ENCODE results near the gene TLK2.
A peak's percentile ranks its signal among the peaks of the same experiment; 100 is the strongest.
"Not testable (repeated sequence)": the region's sequence is repeated elsewhere in the genome, so short reads cannot be mapped to it uniquely, and the experiment has no call there.

Gene TLK2

GRCh38 chr17:62490990-62491389 lies 12.4 kb downstream of the TLK2 start:
- not testable (repeated sequence) for DNase-seq

- not testable (repeated sequence) for DNase-seq
Observed at GRCh38 chr17:62493049-62493655, 14.5 kb downstream of the TLK2 start.

DNA sequence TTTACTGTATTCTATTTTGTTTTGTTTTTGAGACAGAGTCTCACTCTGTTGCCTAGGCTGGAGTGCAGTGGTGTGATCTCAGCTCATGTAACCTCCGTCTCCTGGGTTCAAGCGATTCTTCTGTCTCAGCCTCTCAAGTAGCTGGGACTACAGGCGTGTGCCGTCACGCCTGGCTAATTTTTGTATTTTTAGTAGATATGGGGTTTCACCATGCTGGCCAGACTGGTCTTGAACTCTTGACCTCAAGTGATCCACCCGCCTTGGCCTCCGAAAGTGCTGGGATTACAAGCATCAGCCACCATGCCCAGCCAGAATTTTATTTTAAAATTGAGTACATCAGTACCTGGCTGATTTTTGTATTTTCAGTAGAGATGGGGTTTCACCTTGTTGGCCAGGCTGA lies 15.4 kb downstream of the TLK2 start:
- not testable (repeated sequence) for DNase-seq

- DNase-seq = not testable (repeated sequence)
Observed at GRCh38 chr17:62496344-62496743, 17.7 kb downstream of the TLK2 start.

GRCh38 chr17:62498796-62499195 lies 20.2 kb downstream of the TLK2 start:
- DNase-seq = not testable (repeated sequence)

GRCh38 chr17:62500463-62500862 lies 21.8 kb downstream of the TLK2 start:
- DNase-seq = not testable (repeated sequence)

- not testable (repeated sequence) for DNase-seq
Observed at GRCh38 chr17:62504857-62505256, 26.2 kb downstream of the TLK2 start.

GRCh38 chr17:62507191-62507836 lies 28.7 kb downstream of the TLK2 start:
- DNase-seq = not testable (repeated sequence)

- not testable (repeated sequence) for DNase-seq
Observed at GRCh38 chr17:62510247-62510819, 31.7 kb downstream of the TLK2 start.

- DNase-seq = not testable (repeated sequence)
Observed at GRCh38 chr17:62511014-62511413, 32.4 kb downstream of the TLK2 start.

GRCh38 chr17:62516376-62516775 lies 37.8 kb downstream of the TLK2 start:
- not testable (repeated sequence) for DNase-seq

- not testable (repeated sequence) for DNase-seq
Observed at GRCh38 chr17:62521295-62521694, 42.7 kb downstream of the TLK2 start.

GRCh38 chr17:62524077-62524476 lies 45.5 kb downstream of the TLK2 start:
- DNase-seq = not testable (repeated sequence)

GRCh38 chr17:62525317-62525716 lies 46.7 kb downstream of the TLK2 start:
- peak; percentile 45 for DNase-seq

DNA sequence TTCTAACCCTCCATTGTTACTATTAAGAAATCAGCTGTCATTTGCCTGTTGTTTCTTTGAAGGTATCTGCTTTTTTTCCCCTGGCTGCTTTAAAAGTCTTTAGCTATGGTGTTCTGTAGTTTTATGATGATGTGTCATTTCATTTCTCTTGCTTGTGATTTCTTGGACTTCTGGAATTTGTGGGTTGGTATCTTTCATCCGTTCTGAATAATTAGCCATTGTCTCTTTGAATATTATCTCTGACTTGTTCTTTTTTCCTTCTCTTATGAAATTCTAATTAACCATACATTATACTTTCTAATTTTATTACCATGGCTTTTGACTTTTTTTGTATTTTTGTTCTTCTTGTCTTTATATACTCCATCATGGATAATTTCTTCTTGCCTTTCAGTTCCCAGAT lies 52.3 kb downstream of the TLK2 start:
- not testable (repeated sequence) for DNase-seq

DNA sequence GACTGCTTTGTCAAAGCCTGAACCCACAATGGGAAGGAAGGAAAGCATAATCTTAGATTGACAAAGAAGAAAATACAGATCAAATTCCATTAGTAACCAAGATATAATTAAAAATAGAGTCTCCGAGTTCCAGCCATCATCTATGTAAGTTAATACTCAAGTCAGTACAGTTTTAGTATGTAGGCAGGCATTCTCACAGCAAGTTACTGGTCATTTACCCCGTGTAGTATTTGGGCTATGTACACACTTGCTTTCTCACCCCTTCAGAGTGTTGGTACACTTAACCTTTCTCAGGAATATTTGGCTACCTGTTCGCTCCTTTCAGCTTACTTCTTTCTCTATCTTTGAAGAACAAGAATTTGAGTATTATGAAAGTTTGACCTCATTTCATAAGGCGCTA lies 57.9 kb downstream of the TLK2 start:
- DNase-seq = not testable (repeated sequence)

GRCh38 chr17:62541073-62541472 lies 62.4 kb downstream of the TLK2 start:
- DNase-seq = not testable (repeated sequence)

DNA sequence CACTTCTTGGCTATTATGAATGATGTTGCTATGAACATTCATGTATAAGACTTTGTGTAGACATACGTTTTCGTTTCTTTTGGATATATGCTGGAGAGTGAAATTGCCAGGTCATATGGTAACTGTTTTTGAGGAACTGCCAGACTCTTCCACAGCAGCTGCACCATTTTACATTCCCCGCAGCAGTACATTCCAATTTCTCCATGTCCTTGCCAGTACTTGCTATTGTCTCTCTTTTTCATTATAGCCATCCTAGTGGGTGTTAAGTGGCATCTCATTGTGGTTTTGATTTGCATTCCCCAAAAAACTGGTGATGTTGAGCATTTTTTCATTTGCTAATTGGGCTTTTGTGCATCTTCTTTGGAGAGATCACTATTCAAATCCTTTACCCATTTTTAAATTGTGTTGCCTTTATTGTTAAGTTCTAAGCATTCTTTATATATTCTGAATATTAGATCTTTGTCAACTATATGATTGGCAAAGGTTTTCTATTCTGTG lies 64.7 kb downstream of the TLK2 start:
- DNase-seq = not testable (repeated sequence)

GRCh38 chr17:62546066-62546465 lies 67.4 kb downstream of the TLK2 start:
- not testable (repeated sequence) for DNase-seq

DNA sequence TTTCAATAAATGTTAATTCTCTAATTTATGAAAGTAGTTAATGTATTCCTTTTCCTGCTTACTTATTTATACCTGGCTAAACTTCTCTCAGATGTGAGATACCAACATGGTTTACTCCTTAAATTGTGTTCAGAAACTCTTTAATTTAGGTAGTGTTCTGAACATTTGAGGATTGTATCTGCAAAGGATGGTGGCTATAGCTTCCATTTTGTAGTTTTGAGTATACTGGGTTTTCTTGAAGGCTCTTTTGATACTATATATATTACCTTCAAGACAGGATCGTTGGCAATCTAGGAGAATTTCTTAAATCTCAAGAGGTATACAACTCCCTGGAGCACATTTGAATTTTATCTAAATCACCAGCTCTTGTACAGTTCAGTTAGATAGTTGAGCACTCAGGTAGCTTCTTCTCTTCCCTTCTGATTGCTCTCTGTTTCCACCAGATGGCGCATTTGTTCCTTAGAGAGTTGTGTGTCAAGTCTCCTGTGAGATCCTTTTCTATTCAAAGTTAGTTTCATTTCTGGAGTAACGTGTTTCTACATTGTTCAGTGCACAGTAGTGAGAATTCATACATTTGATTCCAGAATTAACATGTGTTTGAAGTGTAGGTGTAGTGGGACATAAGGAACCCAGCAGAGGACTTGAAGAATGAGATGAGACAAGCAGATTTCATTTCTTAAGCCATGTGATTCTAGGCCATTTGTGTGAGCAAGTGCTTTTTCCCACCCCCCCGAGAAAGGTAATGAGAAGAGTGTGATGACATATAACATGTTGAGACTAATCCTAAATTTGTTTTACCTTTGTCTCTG lies 74.4 kb downstream of the TLK2 start:
- DNase-seq = not testable (repeated sequence)

GRCh38 chr17:62557532-62557931 lies 78.9 kb downstream of the TLK2 start:
- DNase-seq = not testable (repeated sequence)

GRCh38 chr17:62558941-62559340 lies 80.3 kb downstream of the TLK2 start:
- not testable (repeated sequence) for DNase-seq

DNA sequence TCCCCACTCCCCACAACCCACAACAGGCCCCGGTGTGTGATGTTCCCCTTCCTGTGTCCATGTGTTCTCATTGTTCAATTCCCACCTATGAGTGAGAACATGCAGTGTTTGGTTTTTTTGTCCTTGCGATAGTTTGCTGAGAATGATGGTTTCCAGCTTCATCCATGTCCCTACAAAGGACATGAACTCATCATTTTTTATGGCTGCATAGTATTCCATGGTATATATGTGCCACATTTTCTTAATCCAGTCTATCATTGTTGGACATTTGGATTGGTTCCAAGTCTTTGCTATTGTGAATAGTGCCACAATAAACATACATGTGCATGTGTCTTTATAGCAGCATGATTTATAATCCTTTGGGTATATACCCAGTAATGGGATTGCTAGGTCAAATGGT lies 82.3 kb downstream of the TLK2 start:
- DNase-seq = not testable (repeated sequence)

Measured in NCI-H226 (cell line).